Hematopoietic multipotent progenitor cell treated with erythropoietin and hydrocortisone succinate and interleukin-3 and kit ligand, for 8 days (in vitro differentiated cells): ENCODE measurements around the gene CLEC2A.
A peak's percentile ranks its signal among the peaks of the same experiment; 100 is the strongest.

Experiments
- DNase-seq: peaks from one replicate; pipeline ENCODE4 v3.0.0-alpha.2; 2015

The CLEC2A gene

DNA sequence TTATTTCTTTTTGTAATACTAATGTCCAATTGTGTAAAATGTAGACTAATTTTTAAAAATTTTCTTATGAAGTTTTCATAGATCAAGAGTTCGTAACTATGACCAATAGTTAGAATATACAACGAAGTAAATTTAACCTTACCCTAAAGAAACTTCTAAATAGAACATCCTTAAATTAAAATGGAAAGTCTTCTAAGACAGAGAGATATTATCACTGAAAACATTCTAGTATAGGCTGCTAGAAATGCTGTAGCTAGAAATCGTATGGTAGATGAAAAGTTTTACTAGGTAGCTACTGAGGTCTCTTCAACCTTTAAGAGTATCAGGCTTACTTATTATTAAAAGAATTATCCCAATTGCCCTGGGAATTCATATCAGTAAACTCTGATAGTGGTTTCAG lies 925 bp downstream of the CLEC2A start:
- no peak for DNase-seq

DNA sequence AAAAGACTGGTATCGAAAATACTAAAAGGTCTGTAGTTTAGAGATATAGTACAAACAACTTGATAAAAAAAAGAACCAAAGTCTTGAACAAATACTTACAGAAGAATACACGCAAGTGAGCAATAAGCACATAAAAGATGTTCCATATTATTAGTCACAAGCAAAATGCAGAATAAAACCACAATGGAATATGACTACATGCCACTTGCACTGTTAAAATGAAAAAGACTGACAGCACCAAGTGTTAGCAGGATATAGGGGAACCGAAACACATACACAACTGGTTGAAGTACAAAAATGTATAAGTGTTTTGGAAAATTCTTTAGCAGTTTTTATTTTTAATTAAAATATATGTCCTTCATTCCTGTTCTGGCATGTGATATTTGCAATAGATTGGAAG lies 3.6 kb downstream of the CLEC2A start:
- DNase-seq, result no peak

DNA sequence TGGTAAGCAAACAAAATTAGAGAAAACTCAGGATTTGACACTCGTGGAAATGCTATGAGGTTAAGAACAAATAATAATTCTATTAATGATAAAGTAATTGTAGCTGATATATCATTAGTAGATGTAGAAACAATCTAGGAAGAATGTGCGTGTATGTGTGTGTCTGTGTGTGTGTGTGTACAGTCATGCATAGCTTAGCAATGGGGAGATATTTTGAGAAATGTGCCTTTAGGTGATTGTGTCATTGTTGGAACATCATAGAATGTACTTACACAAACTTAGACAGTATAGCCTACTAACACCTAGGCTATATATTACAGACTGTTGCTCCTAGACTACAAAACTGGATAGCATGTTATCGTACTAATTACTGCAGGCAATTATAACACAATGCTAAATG lies 5.3 kb downstream of the CLEC2A start:
- no peak for DNase-seq

DNA sequence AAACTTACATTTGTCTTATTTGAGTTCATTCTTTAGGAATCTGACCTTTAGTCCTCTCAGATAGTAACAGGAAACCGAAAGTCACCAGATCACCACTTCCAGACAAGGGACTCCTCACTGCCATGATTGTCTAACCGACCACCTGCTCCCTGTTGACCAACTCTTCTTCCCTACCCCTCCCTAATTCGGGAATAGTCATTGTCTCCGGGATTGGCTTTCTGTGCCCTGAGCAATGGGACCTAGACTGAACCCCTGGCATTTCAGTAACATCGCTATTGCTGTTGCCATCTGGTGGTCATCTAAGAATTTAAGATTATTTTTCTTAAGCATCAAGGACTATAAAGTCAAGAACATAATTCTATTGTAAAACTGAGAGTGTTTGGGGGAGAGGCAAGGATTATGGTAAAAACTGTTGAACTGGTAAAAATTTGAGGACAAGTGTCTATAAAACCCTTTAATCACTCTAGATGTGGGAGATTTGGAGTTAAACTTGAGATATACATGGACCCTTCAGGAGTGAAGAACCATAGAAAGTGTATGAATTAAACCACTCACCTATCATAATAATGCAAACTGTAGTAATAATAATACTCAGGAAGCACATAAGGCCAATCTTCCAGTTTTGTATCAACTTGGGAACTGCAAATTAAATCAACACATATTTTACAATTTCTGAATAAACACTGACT lies 6.3 kb downstream of the CLEC2A start:
- peak; percentile 57 for DNase-seq

DNA sequence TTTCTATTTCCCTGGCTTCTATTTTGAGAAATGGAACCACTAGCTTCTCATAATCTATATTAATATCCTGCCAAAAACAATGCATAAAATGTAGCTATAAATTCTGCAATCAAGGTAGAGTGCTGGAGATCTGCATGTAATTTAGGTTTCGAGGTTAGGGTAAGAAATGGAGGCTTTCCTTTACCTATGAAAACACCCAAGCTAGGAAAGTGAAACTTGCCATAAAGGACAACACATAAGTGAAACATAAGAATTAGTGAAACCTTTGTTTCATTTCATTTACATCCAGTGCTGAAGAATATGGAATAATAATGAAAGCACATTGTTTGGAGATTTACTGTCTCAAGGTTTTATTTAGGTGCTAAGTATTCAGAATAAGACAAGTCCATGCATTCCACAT lies 9.7 kb downstream of the CLEC2A start:
- no peak for DNase-seq

DNA sequence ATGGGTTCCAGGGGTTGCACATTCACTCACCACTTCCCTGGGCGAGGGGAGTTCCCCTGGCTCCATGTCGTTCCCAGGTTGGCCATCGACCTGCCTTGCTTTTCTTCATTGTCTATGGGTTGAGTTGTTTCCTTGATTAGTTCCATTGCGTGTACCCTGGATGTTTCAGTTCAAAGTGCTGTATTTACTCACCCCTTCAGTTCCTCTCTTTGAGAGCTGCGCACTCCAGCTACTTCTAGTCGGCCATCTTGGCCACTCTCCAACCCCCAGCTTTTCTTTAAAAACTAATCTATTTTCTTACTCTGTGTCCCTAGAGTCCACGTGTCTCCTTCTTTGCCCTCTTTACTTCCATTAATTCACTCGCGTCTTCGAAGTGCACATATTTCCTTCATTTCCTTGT lies 11.7 kb downstream of the CLEC2A start:
- DNase-seq, result no peak

DNA sequence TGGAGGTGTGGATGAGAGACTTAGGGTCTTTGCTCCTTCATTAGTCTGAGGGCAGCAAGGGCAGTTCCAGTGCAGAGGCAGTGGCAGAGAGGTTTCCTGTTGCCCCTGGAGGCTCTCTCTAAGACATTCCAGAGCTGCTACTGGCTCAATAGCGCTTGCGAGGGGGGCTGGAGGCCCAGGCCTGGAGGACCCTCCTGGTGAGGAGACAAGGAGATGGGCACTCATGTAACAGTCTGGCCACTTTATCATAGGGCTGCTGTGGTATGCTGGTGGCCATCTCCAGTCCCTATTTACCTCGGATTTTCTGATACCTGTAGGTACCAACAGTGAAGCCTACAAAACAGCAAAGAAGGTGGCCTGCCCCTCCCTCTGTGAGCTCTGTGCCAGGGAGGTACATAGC lies 12.7 kb downstream of the CLEC2A start:
- no peak for DNase-seq

DNA sequence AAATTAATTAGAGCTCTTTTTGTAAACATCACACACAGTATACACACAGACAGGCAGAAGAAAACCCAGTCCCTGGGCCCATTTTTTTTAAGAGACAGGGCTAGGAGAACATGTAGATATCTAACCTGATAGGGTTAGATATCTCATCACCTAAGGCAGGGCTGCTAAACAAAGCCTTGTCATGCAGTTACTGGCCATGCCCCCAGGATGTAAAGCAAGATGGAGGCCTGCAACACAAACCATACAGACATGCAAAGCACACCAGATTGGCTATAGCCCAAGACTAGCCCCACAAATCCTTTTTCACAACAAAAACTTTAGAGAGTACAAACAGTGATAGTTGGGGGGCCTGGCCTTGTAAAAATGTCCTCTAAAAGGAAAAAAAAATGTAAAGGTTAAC lies 20.5 kb downstream of the CLEC2A start:
- DNase-seq, result no peak

DNA sequence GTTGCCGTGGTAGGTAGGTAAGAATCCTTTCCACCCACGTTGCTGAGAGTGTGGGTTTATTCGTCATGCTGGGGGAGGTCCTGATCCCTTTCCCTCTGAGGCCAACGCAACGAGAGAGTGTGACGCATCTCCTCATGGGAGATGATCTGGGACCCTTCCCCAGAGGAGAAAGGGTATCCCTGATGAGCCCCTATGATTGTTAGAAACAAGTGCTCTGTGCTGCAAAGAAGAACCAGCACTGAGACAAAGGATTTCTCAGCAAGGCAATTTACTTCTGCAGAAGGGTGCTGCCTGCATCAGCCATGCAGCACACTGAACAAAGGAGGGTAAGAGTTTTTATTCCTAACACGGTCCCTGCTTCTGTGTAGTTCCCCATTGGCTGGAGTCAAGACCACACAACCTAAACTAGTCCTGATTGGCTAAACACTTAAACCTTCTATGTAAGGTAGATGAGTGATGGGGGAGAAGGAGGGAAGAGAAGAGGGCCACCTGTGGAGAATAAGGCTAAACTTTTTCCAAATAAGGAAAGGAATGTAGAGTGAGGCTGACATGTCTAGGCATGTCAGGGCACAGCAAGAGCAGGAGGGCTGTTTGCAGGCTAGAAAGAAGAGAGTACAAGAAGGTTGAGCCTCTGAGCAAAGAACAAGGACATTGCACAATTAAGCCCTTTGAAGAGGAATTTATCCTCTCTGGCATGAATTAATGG lies 21.3 kb downstream of the CLEC2A start:
- no peak for DNase-seq

DNA sequence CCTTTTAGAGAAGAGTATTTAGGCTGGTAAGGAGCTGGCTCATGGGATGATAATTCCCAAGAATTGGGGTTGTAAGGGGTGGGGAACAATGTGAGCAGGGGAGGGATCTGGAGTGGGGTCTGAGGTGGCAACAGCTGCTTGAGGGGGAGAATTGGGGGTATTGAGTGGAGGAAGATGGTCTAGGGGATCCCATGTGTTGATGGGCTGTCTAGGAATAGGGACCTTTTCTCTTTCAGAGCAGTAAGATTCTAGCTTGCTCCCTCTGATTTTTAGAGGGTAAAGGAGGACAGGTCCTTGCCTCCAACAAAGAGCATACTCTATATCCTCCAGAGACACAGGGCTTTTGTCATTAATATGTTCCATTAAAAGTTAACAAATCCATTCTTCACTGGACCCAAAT lies 22.4 kb downstream of the CLEC2A start:
- no peak for DNase-seq

DNA sequence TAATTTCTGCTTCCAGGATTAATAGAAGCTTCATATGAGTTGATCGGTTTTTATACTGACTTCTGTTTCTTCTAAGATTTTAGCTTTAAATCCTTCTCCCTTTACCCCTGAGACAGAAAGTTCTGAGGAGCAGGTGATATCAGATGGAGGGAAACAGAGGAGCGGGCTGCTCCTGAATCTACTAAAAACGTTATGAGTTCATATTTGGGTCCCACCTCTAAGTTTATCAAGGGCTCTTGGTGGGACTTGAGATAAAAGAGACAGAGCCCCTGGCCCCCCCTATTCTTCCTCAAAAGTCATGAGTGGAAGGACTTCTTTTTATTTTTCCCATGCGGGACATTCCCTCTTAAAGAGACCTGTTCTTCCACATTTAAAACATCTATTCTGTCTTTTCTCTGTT lies 23.8 kb downstream of the CLEC2A start:
- no peak for DNase-seq

DNA sequence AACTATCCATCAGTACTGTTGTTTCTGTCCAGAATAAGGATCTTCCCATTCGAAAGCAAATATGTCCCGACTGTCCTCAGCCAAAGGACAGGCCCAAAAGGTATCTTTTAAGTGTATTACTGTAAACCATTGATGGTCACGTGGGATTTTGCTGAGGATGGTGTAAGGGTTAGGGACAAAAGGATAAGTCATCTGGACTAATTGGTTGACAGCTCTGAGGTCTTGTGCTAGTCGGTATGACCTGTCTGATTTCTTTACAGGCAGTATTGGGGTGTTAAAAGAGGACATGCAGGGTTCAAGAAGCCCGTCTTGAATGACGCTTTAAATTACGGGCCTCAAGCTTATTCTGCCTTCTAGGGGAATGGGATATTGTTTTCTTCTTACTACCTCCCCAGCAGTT lies 24.4 kb downstream of the CLEC2A start:
- no peak for DNase-seq

DNA sequence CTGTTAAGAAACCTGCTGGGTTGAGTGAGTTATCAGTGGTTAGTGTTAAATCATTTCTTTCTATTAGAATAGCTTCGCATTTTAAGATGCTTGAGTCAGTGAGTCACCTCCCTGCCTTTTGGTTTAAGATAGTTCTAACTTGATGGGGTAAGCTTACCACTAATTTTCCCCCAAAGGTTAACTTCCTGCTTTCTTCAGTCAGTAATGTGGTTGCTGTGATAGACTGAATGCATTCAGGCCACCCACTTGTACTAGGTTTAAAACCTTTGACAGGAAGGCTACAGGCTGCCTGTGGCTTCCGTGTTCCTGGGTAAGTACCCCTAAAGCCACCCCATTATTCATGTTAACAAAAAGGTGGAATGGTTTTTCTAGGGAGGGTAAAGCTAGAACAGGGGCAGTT lies 25.3 kb downstream of the CLEC2A start:
- DNase-seq, result no peak

DNA sequence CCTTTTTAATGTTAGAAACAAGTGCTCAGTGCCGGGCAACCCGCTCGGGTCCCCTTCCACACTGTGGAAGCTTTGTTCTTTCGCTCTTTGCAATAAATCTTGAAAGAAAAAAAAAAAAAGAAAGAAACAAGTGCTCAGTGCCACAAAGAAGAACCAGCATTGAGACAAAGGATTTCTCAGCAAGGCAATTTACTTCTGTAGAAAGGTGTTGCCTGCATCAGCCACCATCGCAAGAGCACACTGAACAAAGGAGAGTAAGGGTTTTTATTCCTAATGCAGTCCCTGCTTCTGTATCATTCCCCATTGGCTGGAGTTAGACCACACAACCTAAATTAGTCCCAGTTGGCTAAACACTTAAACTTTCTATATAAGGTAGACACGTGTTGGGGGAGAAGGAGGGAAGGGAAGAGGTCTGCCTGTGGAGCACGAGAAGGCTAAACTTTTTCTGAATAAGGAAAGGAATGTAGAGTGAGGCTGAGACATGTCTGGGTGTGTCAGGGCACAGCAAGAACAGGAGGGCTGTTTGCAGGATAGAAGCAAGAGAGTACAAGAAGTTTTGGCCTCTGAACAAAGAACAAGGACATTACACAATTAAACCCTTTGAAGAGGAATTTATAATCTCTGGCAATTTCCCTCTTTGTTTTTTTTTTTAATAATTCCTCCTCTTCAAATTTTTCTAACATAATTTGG lies 29.5 kb downstream of the CLEC2A start:
- no peak for DNase-seq

DNA sequence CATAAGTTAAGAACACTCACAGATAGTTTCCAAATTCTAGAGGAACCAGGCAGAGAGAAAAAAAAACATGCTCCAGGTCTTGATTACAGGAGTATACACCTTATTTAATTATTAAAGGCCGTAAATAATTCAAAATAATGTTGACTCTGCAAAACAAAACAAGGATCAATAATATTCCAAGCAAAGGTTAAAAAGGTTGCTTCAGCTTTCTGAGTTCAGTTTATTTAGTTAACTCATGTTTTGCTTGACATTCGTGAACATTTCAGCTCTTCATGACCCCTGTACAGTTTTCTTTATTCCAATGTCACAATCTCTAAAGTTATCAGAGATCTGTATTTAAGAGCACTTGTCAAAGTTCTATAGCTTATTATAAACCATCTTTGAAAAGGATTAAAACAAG lies 31.2 kb downstream of the CLEC2A start:
- DNase-seq, result no peak

DNA sequence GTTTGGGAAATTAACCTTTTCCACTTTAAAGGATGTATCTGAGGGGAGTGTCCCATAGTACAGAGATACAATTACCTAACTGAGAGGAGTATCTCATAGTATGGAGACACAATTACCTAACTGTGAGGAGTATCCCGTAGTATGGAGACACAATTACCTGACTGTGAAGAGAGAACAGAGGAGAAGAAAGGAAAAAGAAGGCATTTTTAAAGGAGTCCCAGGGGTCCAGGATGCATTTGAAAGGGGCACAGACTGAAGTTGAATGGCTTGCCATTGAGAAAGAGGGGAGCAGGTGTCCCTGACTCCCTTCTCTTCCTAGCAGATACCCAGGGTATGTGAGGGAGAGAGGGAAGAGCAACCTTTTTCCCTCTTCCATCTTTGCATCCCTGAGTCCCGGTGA lies 33.0 kb downstream of the CLEC2A start:
- no peak for DNase-seq

DNA sequence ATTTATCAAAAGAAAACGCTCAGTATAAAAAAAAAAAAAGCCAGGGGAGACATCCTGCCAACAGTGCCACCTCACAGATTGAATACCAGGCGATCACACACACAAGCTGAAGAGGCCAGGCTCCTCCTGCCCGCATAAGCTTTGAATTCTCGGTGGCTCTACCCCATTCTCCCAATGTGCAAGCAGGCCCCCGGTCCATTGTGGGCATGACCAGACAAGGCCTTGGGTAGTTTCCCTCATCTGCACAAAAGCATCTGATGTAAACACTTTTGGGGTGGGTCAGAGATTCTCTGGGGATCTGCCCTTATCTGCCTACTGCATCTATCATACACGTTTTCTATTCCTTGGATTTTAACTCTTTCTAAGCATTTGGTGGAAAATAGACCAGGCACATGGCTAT lies 34.6 kb downstream of the CLEC2A start:
- DNase-seq, result no peak

DNA sequence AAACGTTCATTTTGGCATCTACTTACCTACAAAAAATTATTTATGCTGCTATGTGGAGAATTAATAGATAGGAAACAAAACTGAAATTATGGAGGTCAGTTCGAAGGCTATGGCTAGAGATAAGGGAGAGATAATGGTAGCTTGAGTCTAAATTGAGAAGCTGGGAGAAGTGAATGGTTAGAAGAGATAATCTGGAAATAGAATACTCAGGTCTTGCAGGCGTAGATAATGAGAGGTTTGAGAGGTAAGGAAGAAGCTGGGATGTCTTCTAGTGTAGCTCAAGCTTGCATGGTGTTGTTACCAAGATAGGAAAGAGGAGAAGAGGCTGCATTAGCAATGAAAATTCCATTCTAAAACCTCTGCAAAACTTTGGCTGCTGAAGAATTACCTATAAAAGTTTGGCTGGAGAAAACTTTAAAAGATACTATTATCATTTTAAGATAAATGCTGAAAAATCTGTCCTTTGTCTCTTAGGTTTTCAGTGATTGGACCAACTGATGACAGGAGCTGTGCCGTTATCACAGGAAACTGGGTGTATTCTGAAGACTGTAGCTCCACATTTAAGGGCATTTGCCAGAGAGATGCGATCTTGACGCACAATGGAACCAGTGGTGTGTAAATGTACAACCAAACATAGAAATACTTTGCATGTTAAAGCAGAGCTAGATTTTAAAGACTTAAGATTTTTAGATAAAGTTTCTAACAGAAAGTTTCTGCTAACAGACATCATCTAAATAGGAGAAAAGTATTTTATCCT lies 36.8 kb downstream of the CLEC2A start:
- DNase-seq, result peak; percentile 63

DNA sequence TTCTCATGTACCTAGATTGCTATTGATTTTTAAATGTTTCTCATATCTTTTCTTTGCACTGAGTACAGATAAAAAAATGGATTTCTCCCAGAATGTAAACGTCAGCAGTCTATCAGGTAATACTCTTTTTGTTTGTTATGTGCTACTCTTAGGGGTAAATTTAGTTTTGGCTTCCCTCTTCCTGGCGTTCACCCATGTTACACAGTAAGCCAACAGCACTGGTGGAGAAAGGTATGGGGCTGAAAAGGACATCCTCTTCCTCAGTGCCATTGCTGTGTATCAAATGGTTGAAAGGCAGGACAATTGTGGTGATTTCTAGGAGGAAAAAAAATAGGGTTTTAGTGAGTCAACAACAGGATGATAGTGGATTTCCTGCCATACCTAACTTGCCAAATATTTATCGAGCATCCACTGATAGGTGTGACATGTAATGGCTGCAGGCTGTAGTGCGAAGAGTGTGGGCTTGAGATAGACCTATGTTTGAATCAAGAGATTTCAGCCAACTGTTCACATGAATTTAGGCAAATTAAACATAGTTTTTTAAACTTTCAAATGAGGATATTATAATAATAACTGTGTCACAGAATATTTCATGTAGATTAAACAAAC lies 43.4 kb downstream of the CLEC2A start:
- DNase-seq, result no peak

DNA sequence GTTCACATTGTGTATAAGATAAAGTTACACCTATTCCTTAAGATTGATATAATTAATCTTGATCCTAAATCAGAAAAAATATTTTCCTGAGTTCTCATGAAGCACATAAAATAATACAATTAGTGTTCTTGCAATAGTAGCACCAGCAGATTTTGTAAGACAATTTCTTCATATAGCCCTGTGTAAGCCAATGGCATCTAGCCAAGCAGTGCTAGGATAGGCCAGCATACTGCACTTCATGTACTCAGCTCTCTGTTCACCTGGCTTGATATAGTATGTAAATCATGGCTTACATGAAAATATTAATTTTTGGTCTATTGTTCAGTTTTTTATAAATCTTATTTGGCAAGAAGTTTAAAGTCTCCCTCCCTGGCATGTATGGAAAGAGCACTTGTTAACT lies 49.0 kb downstream of the CLEC2A start:
- no peak for DNase-seq

DNA sequence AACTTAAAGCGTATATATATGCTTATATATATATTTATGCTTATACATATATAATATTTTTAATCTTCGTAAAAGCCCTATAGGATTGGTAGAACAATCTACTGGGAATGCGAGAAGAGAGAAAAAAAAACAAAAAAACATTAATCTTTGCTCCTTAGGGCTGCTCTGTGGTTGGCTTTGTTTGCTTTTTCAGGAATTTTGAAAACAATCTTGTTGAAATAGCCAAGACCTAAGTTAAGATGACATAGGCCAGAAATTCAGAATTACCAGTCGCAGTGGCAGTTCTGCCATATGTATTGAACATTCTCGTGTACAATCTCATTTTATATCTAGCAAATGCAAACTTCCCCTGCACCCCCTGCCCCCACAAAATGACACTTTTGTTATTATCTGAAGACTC lies 50.2 kb downstream of the CLEC2A start:
- no peak for DNase-seq

DNA sequence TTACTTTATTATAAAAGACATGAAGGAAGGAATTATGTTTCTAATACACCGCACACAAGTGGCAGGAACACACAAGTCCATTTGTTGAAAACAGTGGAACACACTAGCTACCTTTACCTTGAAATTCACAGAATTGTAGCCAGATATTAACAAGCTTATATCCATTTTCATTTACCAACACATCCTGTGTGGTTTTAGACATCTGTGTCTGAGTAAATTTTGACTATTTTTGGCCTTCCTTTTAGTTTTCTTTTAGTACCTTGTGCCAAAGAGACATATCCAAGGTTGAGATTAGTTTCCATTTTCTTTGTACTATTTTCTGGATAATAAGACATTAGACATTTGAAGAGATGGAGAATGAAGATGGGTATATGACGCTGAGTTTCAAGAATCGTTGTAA lies 50.9 kb downstream of the CLEC2A start, which contains the start of gene KLRF2:
Gene KLRF2 (plus strand): TSS at position 244 of the 400 bp plus-strand sequence. CDS start 107 bp downstream, at position 351.
- no peak for DNase-seq

DNA sequence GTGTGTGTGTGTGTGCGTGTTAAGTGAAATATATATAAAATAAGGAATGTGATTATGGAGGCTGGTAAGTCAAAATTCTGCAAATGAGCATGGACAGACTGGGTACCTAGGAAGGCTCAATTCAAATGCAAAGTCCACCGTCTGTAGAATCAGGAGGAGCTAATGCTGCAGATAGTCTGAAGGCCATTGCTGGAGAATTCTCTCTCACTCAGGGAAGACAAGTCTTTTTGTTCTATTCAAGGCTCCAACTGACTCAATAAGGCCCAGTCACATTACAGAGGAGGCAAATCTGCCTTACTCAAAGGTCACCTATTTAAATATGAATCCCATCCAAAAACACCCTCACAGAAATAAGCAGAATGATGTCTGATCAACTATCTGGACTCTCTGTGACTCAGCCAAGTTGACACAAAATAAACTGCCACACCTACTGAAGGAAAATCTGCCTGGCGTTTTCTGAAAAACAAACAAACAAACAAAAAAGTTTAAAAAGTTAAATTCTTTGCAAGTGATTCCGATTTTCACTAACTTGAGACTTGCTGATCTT lies 51.6 kb downstream of the CLEC2A start:
- DNase-seq, result no peak
